Amniotic stem cell (primary cell): ENCODE measurements around the gene RHBDL2.
"Not testable (repeated sequence)": the region's sequence is repeated elsewhere in the genome, so short reads cannot be mapped to it uniquely, and the experiment has no call there.

Experiments
- DNase-seq: peaks from one replicate; lab custom pipeline; 2025; lab: John Stamatoyannopoulos, UW

The RHBDL2 gene

GRCh38 chr1:38941527-38942019 is at the start of gene RHBDL2:
Gene RHBDL2 (minus strand): TSS chr1:38941830. CDS start chr1:38919212, 22,618 bp downstream.
- no peak for DNase-seq

GRCh38 chr1:38990738-38991637 is 49.4 kb upstream of the RHBDL2 start, which contains the start of gene AKIRIN1:
Gene AKIRIN1 (plus strand): TSS chr1:38991276. CDS start chr1:38991381, 105 bp downstream.
- peak; percentile 85 for DNase-seq

GRCh38 chr1:38990386-38990737 is 48.7 kb upstream of the RHBDL2 start:
- no peak for DNase-seq

- DNase-seq: no peak
Measured at GRCh38 chr1:38989979-38990378, 48.3 kb upstream of the RHBDL2 start.

- not testable (repeated sequence) for DNase-seq
Measured at GRCh38 chr1:38979380-38979779, 37.8 kb upstream of the RHBDL2 start.

- DNase-seq: not testable (repeated sequence)
Measured at GRCh38 chr1:38978245-38978542, 36.6 kb upstream of the RHBDL2 start.

- not testable (repeated sequence) for DNase-seq
Measured at GRCh38 chr1:38977399-38978244, 36.0 kb upstream of the RHBDL2 start.

GRCh38 chr1:38973659-38974437 is 32.2 kb upstream of the RHBDL2 start:
- DNase-seq: no peak

- DNase-seq: not testable (repeated sequence)
Measured at GRCh38 chr1:38973145-38973544, 31.5 kb upstream of the RHBDL2 start.

- DNase-seq: no peak
Measured at GRCh38 chr1:38964140-38964548, 22.5 kb upstream of the RHBDL2 start.

GRCh38 chr1:38962560-38962959 is 20.9 kb upstream of the RHBDL2 start:
- DNase-seq: no peak

GRCh38 chr1:38962113-38962512 is 20.5 kb upstream of the RHBDL2 start:
- DNase-seq: no peak

- no peak for DNase-seq
Measured at GRCh38 chr1:38958967-38959366, 17.3 kb upstream of the RHBDL2 start.

GRCh38 chr1:38953433-38953860 is 11.8 kb upstream of the RHBDL2 start:
- no peak for DNase-seq

- no peak for DNase-seq
Measured at GRCh38 chr1:38950553-38950952, 8.9 kb upstream of the RHBDL2 start.

- DNase-seq: no peak
Measured at GRCh38 chr1:38944547-38944946, 2.9 kb upstream of the RHBDL2 start.

GRCh38 chr1:38942664-38943428 is 1.2 kb upstream of the RHBDL2 start:
- DNase-seq: no peak

- DNase-seq: no peak
Measured at GRCh38 chr1:38941093-38941492, 537 bp downstream of the RHBDL2 start.

GRCh38 chr1:38940339-38941047 is 1.1 kb downstream of the RHBDL2 start:
- no peak for DNase-seq

GRCh38 chr1:38938722-38939260 is 2.8 kb downstream of the RHBDL2 start:
- no peak for DNase-seq
